RWPE1 (cell line): ENCODE results near the gene HSBP1L1.

Experiments
- CTCF ChIA-PET: fragments of 350-600 bp; sonication (Branson Sonifier 250); formaldehyde crosslinking; extraction: SDS; loops from one replicate; lab custom pipeline; 2021; lab: Yijun Ruan, JAX
- POLR2A ChIA-PET: fragments of 400-600 bp; formaldehyde crosslinking; extraction: SDS; loops from one replicate; lab custom pipeline; 2020; ENCODE audit warnings: antibody characterized with exemption; ENCODE audit not compliant: low non-redundant PET; lab: Yijun Ruan, JAX
- DNase-seq: peaks from one replicate; pipeline ENCODE4 v3.0.0; 2012; ENCODE audit warnings: low spot score
- H3K27ac ChIP-seq: fragments of 450-650 bp; 2 replicates; pipeline ENCODE4 v1.5.1; 2017
- CTCF ChIP-seq: fragments of 450-650 bp; conservative IDR thresholded peaks from 2 replicates; pipeline ENCODE4 v1.5.1; 2017; ENCODE audit warnings: low read depth, mild to moderate bottlenecking

The HSBP1L1 gene

GRCh38 chr18:80012714-80013113, 48.3 kb downstream of the HSBP1L1 start:
- no peak for TF ChIP-seq CTCF
- DNase-seq = no peak
- CTCF ChIA-PET = no interaction called here
- no peak overlapping the region for H3K27ac ChIP-seq
- POLR2A ChIA-PET = no interaction called here
